ENCODE data around the gene CRYZL1. TPM values are rescaled to one million over a fixed set of nuclear protein-coding genes. Genes with fewer than 3 reads are reported as not detected.

The CRYZL1 gene
- total and polyA plus RNA-seq, 2 of the 8 experiments (the other 6 are each of a cell fraction or from before 2014, with no cell fraction given): 15.6 to 15.8 TPM

DNA sequence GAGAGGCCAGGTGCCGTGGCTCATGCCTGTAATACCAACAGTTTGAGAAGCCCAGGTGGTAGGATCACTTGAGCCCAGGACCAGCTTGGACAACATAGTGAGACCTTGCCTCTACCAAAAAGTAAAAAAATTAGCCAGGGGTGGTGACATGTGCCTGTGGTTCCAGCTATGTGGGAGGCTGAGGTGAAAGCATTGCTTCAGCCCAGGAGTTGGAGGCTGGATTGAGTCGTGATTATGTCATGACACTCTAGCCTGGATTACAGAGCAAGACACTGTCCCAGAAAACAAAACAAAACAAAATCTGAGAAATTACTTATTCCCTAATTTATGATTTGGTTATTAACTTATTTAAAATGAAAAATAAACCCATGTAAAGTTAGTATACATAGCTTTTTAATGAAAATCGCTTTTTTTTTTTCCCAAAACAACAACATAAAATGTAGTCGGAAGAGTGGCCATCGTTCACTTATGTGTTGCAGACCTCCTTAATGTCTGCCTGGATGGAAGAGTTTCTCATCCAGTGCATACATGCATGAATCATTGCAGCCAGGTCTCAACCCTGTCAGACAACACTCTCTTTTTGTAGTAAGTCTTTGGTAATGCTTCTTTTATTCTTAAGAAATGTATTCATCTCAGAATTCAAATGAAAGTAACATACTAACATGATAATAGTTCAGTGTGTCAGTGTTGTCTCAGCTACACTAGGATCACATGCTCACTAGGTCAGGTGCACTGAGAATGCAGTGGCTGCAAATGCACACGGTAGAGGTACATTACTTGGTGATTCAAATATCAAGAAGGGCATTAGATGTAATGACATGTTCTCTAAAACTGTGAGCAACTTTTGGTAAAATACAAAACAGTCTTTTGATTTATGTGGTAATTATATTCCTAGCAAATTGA lies 28.8 kb upstream of the CRYZL1 start (continued):
- TF ChIP-seq KDM1A (IDR thresholded peaks at IDR 0.05; ENCODE audit: borderline replicate concordance, low read length): no peak
- TF ChIP-seq EP300 (IDR thresholded peaks at IDR 0.05; ENCODE audit: borderline replicate concordance in 1 of 2, low read depth in 2 of 2, low read length in 2 of 2): no peak
- no peak for TF ChIP-seq NRF1 (IDR thresholded peaks at IDR 0.05; ENCODE audit: low read depth, low read length)
- no peak for TF ChIP-seq EGR1 (IDR thresholded peaks at IDR 0.05; ENCODE audit: borderline replicate concordance, low read depth, low read length)
- TF ChIP-seq POLR2A (IDR thresholded peaks at IDR 0.05; ENCODE audit: control extremely low read depth in 1 of 2, low read depth in 2 of 2, low read length in 2 of 2): no peak
- no peak for TF ChIP-seq TEAD4 (IDR thresholded peaks at IDR 0.05; ENCODE audit: low read depth, low read length)
- no peak for TF ChIP-seq CTBP2 (IDR thresholded peaks at IDR 0.05; ENCODE audit: borderline replicate concordance, insufficient read depth, insufficient read length, low read length)
- no peak for TF ChIP-seq BCL11A (IDR thresholded peaks at IDR 0.05; ENCODE audit: low read depth in 2 of 2, low read length in 2 of 2)

All from H1 (cell line).